HG03460 (cell line): Measurements from ENCODE around the gene IL17D.
"Not testable (repeated sequence)": the region's sequence is repeated elsewhere in the genome, so short reads cannot be mapped to it uniquely, and the experiment has no call there.

ENCODE experiments used
- ATAC-seq: cut with Tn5 transposase; IDR thresholded peaks from one replicate; pipeline ENCODE4 v1.9.1; 2021; ENCODE audit not compliant: unreplicated experiment

Gene IL17D

GRCh38 chr13:20702915-20703779 lies at the start of gene IL17D:
Gene IL17D (plus strand): TSS chr13:20703699. CDS start chr13:20704002, 303 bp downstream.
- ATAC-seq: peak; percentile 35

DNA sequence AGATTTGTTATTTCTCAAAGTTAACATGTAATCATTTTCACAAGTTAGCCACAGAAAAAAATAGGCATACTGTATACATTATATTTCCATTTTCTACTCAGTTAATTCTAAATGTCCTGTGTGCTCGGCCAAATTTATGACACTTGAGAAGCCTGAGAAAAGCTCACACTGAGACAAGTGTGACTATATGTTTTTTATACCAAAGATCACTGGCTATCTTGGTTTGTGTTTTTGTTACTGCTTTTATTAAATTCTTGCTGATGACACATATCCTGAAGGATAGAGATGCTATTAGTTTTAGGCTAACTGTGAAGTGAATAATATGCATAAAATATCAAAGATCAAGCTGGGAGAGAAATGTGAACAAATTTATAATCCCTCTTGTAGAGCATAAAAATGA lies 49.3 kb upstream of the IL17D start:
- ATAC-seq: no peak

GRCh38 chr13:20658451-20659040 lies 45.0 kb upstream of the IL17D start:
- ATAC-seq: no peak

DNA sequence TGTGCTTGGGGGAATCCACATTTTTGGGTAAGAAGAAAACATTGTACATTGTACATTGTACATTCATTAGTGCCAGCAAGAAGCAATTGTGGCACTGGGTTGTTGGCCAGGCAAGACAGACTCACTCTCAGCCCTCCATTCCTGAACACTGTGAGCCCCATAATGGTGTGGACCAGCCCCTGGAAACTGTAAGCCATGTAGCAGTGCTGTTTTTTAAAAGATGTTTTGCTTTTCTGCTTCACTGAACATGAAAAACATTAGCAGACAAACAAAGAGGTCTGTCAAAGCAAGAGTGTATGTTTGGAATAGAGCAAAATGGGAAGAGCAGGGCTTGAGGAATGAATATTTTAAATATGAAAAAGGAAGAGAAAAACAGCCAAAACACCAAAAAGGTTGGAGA lies 39.1 kb upstream of the IL17D start:
- ATAC-seq: no peak

DNA sequence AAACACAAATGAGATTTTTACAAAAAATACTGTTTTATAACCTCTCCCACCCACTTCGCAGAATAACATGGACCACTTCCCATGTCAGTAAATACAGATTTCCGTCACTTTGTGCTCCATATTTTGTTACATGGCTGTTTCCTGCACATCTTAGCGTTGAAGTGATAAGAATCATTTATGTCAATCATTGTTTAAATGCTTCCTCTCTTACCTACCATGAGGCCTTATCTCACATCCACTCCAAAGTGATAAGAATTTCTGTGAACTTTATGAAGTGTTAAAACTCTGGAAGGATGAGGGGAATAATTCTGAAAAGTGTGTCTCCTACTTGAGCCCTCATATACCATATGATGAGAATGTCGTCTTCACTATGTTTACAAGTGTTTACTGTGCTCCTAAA lies 36.6 kb upstream of the IL17D start:
- ATAC-seq: no peak

DNA sequence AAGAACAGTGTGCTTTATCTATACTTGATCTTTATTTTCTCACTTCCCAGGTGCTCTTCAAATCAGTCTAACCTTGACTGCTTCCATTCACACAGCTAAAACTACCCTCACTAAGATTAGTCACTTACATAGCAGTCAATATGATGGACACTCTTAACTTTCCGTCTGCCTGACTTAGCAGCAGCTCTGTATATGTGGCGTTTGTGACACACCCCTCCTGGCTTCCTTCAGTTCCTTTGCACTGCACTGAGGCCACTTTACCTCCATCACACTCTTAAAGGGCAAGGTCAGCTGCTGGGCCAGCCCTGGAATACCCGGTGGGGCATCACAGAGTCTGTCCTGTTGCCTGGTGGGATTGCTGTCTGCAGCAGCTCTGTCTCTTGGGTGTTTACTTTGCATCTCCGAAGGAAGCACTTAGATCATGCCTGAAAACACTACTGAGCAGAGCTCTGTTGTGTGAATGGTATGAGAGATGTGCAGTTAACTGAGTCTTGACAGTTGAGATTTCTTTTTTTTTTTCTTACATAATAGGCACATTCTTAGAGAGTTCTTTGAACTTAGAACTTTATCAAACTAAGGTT lies 35.6 kb upstream of the IL17D start:
- no peak for ATAC-seq

DNA sequence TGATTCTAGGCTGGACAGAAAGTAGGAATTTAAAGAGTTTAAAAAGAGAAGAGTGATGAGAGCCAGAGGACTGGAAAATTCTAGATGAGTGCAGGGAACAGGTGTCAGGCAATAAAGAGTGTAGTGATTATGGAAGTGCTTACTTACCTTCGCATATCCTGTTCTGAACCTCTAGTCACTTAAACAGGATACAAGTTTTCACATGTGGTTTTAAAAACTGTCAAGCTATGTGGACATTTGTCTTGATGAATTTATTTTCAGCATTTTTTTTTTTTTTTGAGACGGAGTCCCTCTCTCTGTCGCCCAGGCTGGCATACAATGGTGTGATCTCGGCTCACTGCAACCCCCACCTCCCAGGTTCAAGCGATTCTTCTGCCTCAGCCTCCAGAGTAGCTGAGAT lies 34.3 kb upstream of the IL17D start:
- ATAC-seq: no peak

DNA sequence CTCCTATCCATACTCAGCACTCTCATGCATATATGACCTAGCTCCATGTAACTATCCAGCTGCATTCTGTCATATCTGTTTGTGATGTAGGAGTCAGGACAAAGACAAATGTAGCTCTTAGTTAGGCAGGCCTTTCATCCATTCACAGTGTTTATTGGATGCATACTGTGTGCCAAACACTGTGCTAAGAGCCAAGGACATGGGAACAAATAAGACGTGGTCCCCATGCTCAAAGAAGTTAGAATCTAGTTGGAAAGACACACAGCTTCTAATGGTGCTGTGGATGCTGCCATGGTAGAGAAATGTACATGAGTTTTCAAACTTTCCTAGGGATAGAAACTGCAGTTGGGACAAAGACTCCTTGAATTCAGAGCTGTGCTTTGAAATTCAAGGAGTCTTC lies 31.7 kb upstream of the IL17D start:
- no peak for ATAC-seq

DNA sequence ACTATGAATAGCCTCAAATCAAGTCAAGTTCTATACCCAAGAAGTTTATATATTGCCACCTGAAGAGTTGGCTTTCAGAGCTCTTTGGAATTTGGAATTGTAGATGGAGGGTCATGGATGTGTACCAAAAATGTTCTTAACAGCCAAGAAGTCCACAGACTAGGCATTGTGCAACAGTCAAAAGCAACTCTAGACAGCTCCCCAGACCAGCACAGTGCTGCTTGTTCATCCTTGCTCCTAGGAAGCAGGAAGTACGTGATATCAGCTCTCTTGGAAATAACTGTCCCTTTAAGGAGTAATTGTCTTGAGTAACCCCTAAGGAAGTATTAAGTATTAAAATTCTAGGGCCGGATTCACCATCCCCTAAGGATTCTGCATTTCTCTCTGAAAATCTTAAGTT lies 30.7 kb upstream of the IL17D start:
- no peak for ATAC-seq

- ATAC-seq: no peak
Observed at GRCh38 chr13:20673715-20674114, 29.8 kb upstream of the IL17D start.

DNA sequence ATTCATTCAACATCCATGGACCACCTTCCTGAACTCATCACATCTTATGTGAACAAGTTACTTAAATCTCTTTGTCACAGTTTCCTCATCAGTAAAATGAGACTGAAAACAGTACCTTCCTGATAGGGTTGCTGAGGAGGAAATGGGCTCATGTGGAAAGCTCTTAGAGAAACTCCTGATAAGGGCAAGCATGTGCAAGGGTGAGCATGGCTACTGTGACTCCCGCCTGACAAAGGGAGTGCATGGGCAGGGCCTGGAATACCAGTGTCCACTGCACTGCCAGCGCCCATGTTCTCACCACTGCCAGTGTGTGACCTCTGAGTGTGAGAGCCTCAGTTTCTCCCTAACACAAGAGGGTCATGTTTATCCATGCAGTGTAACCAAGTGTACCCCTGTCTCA lies 27.3 kb upstream of the IL17D start:
- no peak for ATAC-seq

DNA sequence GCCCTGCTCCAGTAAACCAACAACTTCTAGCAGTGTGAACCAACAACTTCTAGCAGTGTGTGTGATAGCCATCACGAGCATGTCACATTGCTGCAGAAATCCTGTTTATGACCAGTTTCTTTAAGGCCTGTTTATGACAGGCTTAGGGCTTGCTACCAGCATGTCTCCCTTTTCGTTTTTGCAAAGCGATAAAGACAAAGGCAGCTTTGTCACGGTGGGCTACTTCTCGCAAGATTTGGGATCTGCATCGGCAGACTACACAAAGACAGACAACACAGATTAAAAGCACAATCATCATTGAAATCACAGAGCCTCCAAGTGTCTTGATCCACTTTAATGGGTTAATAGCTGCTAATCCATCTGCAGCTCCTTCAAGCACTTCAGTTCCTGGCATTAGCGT lies 24.9 kb upstream of the IL17D start:
- not testable (repeated sequence) for ATAC-seq

GRCh38 chr13:20679879-20680278 lies 23.6 kb upstream of the IL17D start:
- no peak for ATAC-seq

DNA sequence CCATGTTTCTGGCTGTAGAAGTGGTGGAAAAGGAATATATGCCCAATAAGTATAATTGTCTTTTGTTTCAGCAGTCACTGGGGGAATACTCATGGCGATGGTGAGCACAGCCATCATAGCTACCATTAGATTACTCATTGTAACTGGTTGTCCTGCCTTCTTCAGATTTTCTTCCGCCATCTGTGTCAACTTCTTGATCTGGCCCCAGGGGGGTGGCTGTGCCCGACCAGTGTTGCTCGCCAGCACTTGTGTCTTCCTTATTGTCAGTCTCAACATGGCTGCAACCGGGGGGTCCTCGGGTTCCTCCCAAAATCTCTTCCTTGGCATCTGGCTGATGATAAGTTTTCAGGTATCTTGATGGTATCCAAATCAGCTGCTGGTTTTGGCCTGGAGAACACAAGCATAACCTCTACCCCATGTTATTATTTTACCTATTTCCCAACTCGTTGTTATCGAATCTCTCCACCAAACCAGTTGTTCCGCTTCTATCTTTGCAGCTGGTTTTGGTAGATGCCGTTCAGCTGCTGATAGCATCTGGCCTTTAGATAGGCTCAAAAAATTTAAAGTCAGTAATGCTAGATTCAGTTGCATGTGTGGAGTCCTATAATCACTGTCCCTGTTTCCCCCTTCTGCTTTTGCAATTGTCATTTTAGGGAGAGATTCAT lies 23.0 kb upstream of the IL17D start:
- ATAC-seq: no peak

GRCh38 chr13:20681481-20681880 lies 22.0 kb upstream of the IL17D start:
- not testable (repeated sequence) for ATAC-seq

DNA sequence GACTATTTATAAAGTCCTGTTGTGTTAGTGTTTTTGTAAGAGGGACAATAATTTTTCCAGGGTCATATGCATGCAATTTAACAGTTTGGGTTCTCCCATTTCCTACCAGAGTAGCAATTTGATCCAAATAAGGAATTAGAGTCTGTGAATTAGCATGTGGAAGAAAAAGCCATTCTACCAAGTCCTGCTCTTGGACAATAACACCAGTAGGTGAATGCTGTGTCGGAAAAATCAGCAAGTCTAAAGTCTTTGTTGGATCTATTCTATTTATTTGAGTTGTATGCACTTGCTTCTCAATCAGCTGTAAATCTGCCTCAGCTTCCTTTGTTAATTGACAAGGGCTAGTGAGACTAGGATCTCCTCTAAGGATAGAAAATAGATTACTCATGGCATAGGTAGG lies 21.4 kb upstream of the IL17D start:
- ATAC-seq: no peak

DNA sequence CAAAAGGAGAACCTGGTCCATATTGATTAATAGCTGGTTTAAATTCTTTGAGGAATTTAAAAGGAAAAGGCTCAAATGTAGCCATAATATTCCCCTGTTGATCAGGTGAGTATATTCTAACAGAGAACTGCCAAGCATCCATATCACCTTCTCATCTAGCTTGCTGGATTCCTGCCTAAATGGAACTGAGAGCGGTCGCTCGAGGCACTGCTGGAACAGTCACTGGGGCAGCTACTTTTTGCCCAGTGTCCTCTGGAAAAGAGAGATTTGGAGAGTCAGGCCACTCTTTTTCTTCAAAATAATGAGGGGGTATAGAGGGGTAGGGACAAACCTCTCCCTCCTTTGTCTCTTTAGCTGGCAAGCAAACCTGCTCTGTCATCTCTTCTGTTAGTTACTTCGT lies 19.5 kb upstream of the IL17D start:
- ATAC-seq: no peak

DNA sequence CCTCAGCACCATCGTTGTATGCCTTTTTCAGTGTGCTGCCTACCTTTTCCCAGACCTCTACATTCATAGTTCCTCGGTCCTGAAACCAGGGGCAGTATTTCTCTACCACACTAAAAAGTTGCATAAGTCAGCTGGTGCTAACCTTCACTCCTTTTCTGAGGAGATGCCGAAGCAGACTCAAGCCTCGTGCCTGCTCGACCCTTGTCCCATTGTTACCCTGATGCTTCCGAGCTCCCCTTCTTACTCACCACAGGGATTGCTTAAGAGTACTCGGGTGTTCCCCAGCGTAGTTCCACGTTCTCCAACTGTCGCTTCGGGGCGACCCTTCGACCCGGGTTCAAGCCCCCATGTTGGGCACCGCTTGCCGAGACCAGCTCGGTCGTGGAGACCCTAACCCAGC lies 19.0 kb upstream of the IL17D start:
- ATAC-seq: no peak

GRCh38 chr13:20685092-20685491 lies 18.4 kb upstream of the IL17D start:
- no peak for ATAC-seq

- no peak for ATAC-seq
Observed at GRCh38 chr13:20686167-20686566, 17.3 kb upstream of the IL17D start.

DNA sequence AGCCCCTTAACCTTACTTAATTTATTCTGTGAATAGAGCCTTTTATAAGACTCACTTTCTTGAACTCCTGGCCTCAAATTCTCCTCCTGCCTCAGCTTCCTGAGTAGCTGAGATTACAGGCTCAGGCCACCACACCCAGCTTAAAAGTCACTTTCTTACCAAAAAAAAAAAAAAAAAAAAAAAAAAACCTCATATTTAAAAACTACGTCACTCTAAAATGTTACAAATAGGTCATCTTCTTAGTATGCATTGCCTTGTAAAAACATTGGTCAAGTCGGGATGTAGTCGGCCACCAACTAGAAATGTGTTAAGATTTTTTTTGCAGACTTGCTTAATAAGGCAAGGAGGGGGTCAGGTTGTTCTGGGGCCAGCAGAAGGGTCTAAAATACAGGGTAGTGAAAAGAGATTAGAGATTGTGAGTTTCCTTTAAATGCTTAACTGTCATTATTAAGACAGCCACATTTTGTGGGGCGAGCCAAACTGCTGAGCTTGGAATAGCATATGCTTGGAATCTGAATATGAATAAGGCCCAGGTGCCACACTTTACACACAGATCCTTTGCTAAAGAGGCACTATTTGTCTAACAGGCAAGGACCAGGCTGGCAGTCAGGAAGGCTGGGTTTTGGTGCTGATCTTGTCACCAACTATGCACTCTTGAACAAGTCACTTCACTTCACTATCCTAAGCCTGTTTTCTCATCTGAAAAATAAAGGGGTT lies 16.5 kb upstream of the IL17D start:
- ATAC-seq: no peak
